Ishikawa (cell line): Measurements from ENCODE around the gene CDIP1.

ENCODE experiments used
- CEBPB ChIP-seq: IDR thresholded peaks from 2 replicates; pipeline ENCODE4 v1.6.1; 2012
- CREB1 ChIP-seq: IDR thresholded peaks from 2 replicates; pipeline ENCODE4 v1.6.1; 2012; ENCODE audit warnings: low read depth
- EGR1 ChIP-seq: IDR thresholded peaks from 2 replicates; pipeline ENCODE4 v1.6.1; 2012
- EP300 ChIP-seq: IDR thresholded peaks from 2 replicates; pipeline ENCODE4 v1.6.1; 2012; ENCODE audit warnings: borderline replicate concordance
- FOXM1 ChIP-seq: IDR thresholded peaks from 2 replicates; pipeline ENCODE4 v1.6.1; 2012; ENCODE audit warnings: low read depth, borderline replicate concordance
- NFIC ChIP-seq: IDR thresholded peaks from 2 replicates; pipeline ENCODE4 v1.6.1; 2012
- RAD21 ChIP-seq: IDR thresholded peaks from 2 replicates; pipeline ENCODE4 v1.6.1; 2012; ENCODE audit warnings: low read depth
- REST ChIP-seq: IDR thresholded peaks from 2 replicates; pipeline ENCODE4 v1.6.1; 2012; ENCODE audit warnings: low read depth, mild to moderate bottlenecking
- TAF1 ChIP-seq: IDR thresholded peaks from 2 replicates; pipeline ENCODE4 v1.6.1; 2012; ENCODE audit warnings: low read depth, mild to moderate bottlenecking
- TCF12 ChIP-seq: IDR thresholded peaks from 2 replicates; pipeline ENCODE4 v1.6.1; 2012; ENCODE audit warnings: low read depth
- TEAD4 ChIP-seq: IDR thresholded peaks from 2 replicates; pipeline ENCODE4 v1.6.1; 2012
- USF1 ChIP-seq: IDR thresholded peaks from 2 replicates; pipeline ENCODE4 v1.6.1; 2012
- YY1 ChIP-seq: IDR thresholded peaks from 2 replicates; pipeline ENCODE4 v1.6.1; 2012; ENCODE audit warnings: low read depth
- TF ChIP-seq, protein P1 (sequence below): IDR thresholded peaks from 2 replicates; pipeline ENCODE4 v1.6.1; 2012

DNA sequence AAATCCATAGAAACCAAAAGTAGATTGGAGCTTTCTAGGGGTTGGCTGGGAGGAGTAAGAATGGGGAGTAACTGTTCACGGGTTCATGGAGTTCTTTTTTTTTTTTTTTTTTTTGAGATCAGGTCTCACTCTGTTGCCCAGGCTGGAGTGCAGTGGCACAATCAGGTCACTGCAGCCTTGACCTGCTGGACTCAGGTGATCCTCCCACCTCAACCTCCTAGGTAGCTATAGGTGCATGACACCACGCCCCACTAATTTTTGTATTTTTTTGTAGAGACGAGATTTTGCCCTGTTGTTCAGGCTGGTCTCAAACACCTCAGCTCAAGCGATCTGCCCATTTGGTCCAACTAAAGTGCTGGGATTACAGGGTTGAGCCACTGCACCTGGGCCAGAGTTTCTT is 65.7 kb downstream of the CDIP1 start:
- TF ChIP-seq RAD21 (no peak), REST (no peak), TAF1 (no peak), CEBPB (no peak), TCF12 (no peak), YY1 (no peak), EGR1 (no peak), FOXM1 (no peak), NFIC (no peak), EP300 (no peak), TEAD4 (no peak), CREB1 (no peak), USF1 (no peak)
- TF ChIP-seq, protein P1, sequence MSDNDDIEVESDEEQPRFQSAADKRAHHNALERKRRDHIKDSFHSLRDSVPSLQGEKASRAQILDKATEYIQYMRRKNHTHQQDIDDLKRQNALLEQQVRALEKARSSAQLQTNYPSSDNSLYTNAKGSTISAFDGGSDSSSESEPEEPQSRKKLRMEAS: no peak
